NOMO-1 (cell line): ENCODE measurements around the gene DYNC1I1.

ENCODE experiments used
- DNase-seq, 2 experiments: peaks; one replicate each; lab custom pipeline; 2025; ENCODE audit not compliant: unreplicated experiment in 2 of 2; lab: John Stamatoyannopoulos, UW

Gene DYNC1I1

DNA sequence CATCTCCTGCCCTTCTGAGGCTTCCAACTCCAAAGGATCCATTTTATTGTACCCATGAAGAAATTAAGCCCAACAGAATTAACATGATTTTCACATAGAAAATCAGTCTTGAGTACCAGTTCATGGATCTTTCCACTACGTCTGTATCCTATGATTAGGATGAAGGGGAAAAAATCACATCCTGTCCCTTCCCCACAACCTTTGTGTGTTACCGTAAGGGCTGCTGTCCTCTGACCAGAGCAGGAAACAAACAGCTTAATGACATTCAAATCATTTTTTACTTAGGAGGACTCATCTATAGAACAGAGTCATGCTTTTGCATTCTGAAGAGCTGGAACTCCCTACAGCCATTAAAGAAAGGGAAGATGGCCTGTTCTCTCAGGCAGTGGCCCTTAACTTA is 241.5 kb downstream of the DYNC1I1 start:
- no peak for DNase-seq

DNA sequence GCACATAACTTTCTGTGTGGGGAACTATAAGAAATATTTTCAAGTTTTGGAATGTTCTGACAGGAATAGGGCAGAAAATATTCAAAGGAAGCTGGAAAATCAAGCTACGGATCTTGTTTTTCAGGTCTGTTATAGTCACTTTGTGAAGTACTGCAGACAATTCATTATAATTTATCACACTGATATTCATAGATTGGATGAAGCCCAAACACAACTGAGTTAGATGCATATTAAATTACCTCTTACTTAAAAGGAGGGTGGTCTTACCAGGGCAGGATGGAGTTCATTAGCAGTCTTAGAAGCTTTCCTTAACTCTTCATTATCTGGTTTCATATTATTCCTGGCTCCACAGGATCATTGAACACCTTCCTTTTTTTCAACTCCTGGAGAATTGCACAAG is 242.3 kb downstream of the DYNC1I1 start:
- DNase-seq = no peak

DNA sequence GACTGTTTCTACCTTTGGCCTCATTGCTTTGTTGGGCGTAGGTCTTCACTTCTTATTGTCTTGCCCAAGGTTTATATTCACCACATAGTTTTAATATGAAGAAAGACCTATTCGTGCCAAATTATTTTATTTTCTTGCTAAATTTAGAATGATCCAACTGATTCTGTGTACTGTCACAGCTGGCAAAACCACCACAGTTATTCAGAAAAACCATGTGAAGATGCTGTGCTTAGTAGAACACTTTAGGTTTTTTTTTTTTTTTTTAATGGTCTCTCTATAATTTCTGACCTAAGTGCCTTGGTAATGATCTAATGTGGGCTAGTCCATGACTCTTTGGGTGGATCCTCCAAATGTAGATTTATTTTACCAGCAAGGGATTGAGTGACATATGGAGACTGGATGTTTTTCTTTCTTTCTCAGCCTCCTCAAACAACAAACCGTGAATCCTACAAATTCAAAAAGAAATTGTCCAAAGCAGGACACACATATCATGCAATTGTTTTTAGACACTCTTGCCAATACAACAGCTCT is 243.8 kb downstream of the DYNC1I1 start:
- no peak for DNase-seq

DNA sequence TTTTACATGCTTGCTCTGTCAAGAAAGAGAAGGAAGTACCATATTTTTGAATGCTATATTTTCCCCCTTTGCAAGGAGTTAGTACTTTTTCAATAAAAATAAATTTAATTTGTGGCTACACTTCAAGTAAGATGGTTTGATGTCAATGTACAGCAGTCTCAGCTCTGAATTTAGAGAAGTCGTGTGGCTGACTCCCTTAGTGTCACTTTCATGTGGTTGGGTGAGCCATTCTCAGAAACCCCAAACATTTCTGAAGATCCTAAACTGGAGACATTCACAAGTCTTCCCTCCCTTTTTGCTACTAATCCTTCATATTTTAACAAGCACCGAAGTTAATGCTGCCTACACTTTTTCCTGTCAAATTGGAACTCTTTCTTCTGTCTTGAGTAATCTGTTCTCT is 244.4 kb downstream of the DYNC1I1 start:
- DNase-seq = peak in 1 of 2 experiments; percentile 48

DNA sequence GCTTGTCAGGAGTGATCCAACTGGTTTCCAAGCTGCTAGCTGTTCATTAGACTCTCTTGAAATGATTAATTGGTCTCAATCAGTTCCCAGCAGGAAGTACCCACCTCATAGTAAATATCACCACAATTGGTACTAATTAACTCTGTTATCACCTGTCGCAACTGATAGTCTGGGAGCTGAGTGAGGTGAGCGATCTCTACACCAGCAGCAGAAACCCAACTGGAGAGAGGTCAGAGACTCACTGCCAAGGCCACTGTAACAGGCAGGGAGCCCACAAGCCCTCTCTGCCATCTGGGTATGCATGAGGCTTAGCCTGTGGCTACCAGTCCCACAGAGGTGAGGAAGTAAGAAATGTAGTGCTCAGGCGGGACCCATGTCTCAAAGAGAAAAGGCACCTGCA is 245.5 kb downstream of the DYNC1I1 start:
- no peak for DNase-seq

DNA sequence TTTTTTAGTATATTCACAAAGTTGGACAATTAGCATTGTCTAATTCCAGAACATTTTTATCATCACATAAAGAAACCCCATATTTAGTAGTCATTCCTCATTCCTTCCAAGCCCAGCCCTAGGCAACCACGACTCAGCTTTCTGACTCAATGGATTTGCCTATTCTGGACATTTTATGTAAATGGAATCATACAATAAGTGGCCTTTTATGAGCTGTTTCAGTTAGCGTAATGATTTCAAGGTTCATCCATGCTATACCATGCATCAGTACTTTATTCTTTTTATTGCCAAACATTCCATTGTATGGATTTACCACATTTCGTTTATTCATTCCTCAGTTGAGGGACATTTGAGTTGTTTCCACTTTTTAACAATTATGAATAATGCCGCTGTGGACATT is 249.2 kb downstream of the DYNC1I1 start:
- DNase-seq = no peak

DNA sequence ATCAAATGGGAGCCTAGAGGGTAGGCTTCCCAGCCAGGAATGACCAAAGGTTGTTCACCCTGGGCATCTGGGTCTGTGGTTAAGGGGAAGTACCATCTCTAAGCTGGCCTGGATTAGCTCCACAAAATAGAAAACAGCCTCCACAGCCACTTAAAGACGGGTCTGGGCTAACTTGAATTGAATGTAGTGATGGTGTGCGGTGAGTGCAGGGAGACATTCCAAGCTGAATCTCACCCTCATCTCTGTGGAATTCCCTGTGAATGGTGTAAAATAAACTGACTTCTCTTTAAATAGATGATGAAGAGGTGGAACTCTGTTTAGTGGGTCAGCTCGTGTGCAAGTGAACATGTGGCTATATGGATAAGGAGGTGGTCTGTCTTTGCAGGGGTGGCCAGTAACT is 251.0 kb downstream of the DYNC1I1 start:
- DNase-seq = no peak

DNA sequence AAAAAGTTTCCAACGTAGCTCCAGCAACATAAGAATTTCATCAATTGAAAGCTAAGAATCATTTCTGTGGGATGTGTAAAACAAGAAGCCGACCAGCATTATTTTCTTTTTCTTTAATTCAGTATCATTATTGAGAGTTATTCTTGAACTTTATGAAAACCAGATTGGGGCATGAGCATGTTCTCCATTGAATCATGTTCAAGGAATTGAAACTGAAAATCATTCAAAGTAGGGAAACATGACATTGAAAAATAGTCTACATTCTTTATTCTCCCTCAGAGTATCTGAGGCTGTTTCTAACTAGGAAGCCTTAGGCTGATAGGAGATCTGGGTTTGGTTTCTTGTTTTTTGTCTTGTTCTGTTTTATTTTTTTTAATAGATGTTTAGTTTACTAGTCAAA is 253.7 kb downstream of the DYNC1I1 start:
- peak in 1 of 2 experiments; percentile 26 for DNase-seq

DNA sequence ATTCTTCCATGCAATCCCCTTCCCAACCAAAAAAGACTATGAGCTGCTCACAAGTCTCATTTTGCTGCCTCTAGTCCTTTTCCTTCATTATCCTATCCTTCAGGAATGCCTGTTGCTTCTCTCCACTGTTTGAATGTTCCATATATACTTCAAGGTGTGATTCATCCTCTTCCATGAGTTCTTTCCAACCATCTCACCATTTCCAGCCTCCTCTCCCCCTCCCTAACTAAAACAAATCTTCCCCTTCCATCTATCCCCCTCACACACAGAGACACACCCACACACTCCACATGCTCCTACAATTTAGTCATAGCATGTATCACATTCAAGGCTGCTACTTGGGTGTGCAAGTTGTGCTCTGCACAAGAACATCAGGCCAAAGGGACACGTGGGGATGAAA is 254.3 kb downstream of the DYNC1I1 start:
- DNase-seq = no peak

DNA sequence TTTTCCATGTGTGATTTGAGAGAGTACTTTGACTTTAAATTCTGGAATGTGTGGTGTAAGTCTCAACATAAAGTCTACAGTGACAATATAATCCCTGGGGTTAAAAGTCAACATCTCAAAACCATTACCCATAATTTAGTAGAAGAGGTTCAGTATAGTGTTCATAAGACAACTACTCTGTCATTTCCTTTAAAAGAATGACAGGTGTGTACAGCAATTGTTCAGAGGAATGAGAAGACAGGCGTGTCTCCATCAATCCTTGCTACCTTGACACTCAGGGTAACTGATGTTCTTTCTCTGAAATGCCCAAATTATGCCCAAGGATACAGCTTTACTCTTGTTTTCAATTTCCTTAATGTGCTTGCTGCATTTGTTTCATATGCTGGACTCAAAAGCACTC is 256.4 kb downstream of the DYNC1I1 start:
- DNase-seq = no peak

DNA sequence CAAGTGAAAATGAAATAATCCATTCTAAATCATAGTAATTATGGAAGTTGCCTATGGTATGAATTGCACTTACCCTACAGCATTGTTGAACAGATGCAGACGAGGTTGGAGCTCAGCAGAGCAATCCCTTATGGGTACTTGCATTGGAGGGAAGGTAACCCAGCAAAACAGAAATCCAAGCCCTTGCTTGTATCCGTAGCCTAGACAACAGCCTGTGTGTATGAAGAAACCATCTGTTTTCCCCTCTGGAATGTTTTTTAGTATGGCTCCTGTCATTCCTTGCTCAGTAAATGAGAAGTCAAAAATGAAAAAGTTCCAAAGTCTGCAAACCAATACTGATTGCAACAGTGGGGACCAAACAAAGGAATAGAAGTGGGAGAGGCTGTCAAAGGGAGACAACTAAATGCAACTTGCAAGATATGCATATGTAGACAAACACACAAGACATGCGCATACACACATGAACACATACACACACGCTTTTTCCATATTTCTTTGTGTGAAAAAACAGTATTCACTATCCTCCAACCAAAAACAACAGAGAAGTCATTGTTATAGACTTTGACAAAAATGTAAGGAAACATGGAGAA is 260.8 kb downstream of the DYNC1I1 start:
- no peak for DNase-seq

DNA sequence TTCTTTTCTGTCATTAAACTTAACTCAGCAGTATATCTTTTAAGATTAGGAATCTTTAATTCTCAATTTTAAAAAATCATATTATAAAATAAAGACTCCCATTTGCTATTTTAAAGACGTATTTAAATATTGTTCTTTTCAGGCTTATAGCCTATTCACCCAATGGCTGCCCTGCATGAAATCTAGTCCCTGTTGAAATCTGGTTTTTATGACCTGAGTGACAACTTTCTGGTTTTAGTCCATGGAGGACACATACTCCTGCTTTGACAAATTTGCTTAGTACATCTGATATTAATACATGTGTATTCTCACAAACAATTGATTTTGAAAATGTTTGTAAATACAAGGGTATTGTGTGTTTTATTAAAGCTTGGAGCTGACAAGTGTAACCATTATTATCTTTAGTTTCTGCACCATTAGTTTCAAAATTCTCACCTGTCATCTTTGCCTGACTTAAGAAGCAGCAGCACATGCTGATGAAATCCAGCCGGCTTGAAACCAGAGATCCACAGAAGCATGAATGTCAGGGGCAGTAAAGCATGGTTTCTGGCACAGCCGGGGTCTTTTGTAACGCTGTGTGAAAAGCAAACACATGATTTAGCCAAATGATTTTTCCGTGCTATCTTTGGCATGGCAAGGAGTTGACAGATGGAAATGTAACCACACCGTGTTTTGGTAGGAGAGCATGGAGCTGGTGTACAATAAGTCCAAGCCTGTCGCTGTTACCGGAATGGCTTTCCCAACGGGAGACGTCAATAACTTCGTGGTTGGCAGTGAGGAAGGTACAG is 262.8 kb downstream of the DYNC1I1 start:
- no peak for DNase-seq

DNA sequence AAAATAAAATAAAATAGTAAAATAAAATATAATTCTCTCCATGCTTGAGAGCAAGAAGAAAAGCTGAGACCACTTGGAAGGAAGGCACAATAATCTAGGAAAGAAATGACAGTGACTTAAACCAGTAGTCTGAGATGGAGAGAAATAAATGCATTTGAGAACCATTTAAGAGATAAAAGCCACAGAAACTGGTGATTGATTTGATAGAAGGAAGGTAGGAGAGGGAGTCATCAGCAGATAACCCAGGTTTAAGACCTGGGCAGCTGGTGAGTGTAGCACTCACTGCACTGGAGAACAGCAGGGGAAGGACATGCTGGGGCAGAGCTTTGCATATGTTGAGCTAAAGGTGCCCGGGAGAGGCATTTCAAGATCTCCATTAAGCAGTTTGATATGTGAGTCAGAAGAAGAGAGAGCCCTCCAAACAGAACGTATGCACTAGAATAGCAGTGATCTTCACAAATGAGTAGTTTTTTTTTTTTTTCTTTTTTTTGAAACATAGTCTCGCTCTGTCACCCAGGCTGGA is 268.0 kb downstream of the DYNC1I1 start:
- no peak for DNase-seq

DNA sequence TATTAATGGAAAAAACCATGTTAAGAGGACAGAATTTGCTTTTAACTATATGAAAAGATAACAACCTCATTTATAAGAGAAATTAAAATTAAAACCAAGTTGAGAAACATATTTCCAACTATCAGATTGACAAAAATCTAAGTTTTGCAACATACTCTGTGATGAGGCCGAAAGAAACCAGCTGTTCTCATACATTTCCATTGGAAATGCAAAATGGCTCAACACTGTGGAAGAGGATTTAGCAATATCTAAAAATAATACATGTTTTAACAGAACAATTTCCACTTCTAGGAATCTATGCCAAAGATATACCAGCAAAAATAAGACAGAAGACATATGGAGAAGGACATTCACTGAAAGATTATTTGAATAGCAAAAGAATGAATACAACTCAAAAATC is 268.8 kb downstream of the DYNC1I1 start:
- DNase-seq = no peak

DNA sequence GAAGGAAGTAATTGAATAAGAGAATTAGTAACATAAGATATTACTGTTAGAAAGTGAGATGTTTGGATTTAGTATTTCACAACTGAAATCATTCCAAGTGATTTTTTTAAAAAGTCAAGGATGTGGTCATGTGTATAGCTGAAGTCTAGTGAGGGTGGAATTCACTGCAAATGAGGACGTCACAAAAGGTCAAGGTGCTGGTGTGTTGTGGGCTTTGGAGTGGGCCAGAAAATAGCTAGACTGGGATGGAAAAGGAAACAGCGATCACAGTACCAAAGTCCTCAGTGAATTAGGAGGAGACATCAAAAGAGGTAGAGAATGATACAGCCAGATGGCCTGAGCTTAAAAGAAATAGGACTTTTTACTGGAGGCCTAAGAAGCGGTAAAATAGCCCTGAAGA is 272.8 kb downstream of the DYNC1I1 start:
- DNase-seq = no peak

DNA sequence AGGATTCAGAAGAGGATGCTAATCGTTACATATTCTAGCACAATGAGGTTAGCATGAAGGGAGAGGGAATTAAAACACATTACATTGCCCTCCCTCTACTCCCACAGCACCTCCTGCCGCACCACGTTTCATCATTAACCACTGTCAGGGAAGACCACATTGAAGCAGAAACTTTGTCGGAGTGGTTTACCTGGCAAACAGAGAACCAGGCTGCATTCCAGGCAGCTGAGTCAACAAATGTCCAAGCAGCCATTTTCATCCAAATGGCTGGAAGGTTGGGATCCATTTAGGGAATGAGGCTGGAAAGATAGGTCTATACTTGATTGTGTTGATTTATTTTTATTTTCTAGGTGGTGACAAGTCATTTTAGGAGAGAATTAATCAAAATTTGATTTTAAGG is 273.6 kb downstream of the DYNC1I1 start:
- no peak for DNase-seq

DNA sequence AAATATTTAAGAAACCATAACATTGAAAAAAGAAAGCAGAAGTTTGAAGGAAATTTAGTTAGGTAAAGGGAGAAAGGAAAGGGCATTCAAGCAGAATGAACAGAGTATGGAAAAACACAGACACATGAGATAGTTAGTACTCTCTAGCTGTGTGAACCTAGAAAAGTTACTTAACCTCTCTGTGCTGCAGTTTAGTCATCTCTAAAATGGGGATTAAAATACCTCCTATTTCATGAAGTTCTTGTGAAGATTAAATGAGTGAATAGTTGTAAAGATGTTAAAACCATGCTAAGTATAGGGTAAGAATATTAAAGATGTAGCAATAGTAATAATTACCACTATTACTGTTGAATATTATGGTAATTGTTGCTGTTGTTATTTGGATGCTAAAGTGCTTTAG is 279.9 kb downstream of the DYNC1I1 start:
- no peak for DNase-seq

DNA sequence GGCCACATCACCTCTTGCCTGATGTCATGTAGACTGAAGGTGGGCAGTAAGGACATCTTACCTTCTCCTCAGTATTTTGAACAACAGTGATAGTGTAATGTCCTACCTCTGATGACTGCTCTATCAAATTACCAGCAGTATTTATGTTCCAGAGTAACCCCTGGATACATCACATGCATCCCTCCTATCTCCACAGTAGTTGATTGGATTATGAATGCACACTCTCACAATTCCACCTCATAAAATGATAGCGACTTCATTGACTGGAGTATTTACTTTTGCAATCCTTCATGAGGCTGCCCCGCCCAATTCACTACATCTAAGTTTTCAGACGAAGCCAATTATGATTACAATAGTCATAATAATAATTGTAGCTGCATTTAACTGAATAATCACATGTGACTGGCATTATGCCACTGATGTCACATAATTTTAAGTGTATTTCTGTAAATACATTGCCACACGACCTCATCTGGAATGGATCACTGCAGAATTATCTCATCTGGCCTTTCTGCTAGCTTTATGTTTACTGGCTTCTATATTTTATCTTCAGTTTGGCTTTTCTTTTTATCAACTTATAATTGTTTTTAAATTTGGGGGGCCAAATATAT is 280.6 kb downstream of the DYNC1I1 start:
- DNase-seq = no peak

DNA sequence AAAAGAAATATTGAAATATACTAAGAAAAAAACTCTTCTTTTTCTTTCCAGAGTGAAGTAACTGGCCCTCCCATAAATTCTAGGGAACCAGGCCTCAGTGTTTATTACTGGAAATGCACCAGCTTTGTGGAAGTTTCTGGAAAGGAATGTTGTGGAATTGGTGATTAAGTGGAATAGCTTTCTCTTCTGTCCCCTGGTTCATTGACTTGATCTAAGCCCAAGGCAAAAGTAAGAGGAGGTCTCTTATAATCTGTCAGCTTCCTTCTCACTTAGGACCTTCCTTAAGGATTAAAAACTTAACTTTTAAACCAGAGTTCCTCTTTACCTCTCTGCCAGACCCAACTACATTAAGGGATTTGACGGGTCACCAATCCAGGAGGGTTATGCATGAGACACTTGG is 283.4 kb downstream of the DYNC1I1 start:
- no peak for DNase-seq

DNA sequence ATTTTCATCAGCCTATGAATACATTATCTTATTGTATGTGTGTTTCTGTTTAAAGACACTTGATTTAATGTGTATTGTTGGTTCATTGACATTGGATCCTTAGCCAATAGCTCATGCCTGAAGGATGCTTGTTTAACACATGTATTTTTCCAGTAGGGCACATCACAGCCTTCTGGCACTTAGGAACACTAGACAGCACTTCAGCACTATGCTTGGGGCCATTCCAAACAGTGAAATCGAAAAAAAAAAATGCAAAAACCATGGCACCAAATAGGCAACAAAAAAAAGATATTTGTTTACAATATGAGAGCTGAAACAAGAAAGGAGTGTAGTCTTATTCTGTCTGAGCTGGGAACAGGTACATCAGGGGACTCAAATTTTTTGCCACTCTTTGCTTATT is 286.7 kb downstream of the DYNC1I1 start:
- no peak for DNase-seq

DNA sequence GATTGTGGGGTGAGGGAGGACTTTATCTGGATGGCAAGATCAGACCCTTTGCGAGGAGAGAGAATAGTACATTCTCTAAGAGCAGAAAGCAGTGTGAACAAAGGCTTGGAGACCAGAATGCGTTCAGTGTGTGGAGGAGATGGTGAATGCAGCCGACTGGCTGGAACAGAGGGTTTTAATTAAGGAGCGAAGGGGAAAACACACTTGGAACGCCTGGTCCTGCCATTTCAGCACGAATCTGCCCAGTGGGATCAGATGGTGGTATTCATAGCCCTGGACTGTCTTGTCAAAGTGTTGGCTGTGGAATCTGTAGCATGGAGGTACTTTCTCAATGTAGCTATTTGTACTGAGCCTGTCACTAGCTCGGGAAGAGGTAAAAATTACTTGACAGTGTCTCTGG is 288.7 kb downstream of the DYNC1I1 start:
- no peak for DNase-seq

DNA sequence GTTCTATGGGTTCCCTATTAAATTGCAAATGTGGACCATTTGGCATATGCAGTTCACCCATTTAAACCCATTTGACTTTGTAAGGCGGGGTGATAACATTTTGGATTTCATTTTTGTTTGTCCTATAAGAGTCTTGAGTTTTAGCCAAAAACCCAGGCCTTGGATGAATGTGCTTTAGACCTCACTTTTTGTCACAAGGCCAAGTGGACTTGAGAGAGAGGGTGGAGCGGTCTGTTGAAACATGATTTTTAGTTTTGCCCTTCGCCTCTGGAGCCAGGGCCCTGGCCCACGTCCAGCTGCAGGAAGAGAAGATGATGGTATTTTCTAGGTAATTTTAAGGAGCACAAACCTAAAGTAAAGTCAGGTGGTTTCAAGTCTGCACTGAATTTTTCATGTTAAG is 289.5 kb downstream of the DYNC1I1 start:
- DNase-seq = no peak
